ENCODE data around the gene ARMC7.
"Not testable (repeated sequence)": the region's sequence is repeated elsewhere in the genome, so short reads cannot be mapped to it uniquely, and the experiment has no call there.

DNA sequence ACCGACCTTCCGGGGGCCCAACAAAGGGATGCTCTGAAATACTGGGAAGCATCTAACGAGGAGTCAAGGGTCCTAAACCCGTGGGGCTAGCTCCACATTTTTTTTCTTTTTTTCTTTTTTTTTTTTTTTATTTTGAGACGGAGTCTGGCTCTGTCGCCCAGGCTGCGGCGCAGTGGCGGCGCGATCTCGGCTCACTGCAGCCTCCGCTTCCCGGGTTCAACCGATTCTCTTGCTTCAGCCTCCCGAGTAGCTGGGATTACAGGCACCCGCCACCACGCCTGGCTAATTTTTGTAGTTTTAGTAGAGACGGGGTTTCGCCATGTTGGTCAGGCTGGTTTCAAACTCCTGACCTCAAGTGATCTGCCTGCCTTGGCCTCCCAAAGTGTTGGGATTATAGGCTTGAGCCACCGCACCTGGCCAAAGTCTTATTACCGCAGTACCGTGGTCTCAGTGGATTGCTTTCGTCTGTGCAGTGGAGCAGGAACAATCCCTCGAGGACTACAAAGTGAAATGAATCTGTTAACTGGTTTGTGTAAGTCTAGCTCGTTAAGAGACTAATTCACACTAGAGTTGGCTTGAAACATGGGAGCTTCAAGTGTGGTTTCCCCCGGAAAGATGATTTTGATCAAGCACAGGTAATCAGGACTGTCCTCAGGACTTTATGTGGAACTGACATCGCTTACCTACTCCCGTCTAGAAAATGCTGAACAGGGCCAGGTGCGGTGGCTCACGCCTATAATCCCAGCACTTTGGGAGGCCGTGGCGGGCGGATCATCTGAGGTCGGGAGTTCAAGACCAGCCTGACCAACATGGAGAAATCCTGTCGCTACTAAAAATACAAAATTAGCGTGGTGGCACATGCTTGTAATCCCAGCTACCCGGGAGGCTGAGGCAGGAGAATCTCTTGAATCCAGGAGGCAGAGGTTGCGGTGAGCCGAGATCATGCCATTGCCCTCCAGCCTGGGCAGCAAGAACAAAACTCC, 22.5 kb downstream of the ARMC7 start:
- not testable (repeated sequence) for TF ChIP-seq CTCF (IDR thresholded peaks at IDR 0.05 in 8 of 11, conservative IDR thresholded peaks at IDR 0.05 in 3 of 11); POLR2A (IDR thresholded peaks at IDR 0.05); POLR2AphosphoS5 (IDR thresholded peaks at IDR 0.05)

Measured in spleen (tissue), 7 donors.